ENCODE data around the gene ZNF574.

DNA sequence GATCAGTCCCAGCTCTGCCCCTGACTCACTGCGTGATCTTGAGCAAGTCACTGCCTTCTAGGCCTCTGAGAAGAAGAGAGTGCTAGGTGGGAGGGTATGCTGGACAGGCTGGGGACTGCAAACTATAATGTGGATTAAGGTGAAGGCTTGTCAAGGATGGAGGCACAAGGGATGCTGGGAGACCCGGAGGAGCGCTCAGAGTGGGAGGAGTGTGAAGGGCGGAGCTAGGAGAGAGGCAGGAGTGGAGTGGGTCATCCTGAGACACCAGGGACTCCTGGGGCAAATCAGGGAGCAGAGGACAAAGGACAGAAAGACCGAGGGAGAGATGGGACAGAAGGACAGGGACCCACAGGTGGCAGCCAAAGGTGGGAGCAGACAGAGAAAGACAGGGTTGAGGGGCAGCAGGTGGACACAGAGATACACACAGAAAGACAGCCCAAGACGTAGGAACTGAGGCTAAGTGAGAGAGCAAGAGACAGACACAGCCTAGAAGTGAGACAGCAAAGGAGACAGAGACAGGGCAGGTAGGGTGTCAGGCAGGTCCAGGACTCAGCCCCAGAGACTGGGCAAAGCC lies 8.6 kb upstream of the ZNF574 start:
- TF ChIP-seq POLR2A (IDR thresholded peaks at IDR 0.05) = no peak
- TF ChIP-seq, protein P1, sequence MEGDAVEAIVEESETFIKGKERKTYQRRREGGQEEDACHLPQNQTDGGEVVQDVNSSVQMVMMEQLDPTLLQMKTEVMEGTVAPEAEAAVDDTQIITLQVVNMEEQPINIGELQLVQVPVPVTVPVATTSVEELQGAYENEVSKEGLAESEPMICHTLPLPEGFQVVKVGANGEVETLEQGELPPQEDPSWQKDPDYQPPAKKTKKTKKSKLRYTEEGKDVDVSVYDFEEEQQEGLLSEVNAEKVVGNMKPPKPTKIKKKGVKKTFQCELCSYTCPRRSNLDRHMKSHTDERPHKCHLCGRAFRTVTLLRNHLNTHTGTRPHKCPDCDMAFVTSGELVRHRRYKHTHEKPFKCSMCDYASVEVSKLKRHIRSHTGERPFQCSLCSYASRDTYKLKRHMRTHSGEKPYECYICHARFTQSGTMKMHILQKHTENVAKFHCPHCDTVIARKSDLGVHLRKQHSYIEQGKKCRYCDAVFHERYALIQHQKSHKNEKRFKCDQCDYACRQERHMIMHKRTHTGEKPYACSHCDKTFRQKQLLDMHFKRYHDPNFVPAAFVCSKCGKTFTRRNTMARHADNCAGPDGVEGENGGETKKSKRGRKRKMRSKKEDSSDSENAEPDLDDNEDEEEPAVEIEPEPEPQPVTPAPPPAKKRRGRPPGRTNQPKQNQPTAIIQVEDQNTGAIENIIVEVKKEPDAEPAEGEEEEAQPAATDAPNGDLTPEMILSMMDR (IDR thresholded peaks at IDR 0.05) = no peak

Measured in prostate gland (tissue), 2 donors.